Measurements from ENCODE around the gene SMOC2. TPM values are rescaled to one million over a fixed set of nuclear protein-coding genes. Genes with fewer than 3 reads are reported as not detected.

Gene SMOC2
- polyA plus RNA-seq, 2 of the 4 experiments (the other 2 are of a cell fraction) = not detected

- ChIA-PET CTCF (no interaction called here), POLR2A (no interaction called here)
- WGBS (ENCODE audit: missing lambda C conversion rate) = 38% methylated on average over 4 of the region's 10 CpGs
- Histone ChIP-seq H3K9me3 (no peaks in the 10 kb centered on the region; the same call in 2 of the 3 replicates), H3K4me2 (no peak overlapping the region), H3K4me3 (no peak overlapping the region), H3K4me1 (0 out of 3 replicates have a peak, but pooled peaks cover 7% of the 10 kb centered on the region), H3K27ac (no peak overlapping the region)
- no peak for ATAC-seq
- TF ChIP-seq HES2 (IDR thresholded peaks at IDR 0.05) (no peak), RNF2 (IDR thresholded peaks at IDR 0.05; ENCODE audit: borderline replicate concordance, low read depth) (no peak), EP300 (IDR thresholded peaks at IDR 0.05) (no peak), JUNB (IDR thresholded peaks at IDR 0.05) (no peak), ZFP36 (IDR thresholded peaks at IDR 0.05; ENCODE audit: borderline replicate concordance, partially characterized antibody) (no peak), HOXB5 (CRISPR knock-in tag; IDR thresholded peaks at IDR 0.05) (no peak), CHD2 (IDR thresholded peaks at IDR 0.05; ENCODE audit: low read length, partially characterized antibody) (no peak)
- no peak for FAIRE-seq
- peak in 1 of 2 experiments; percentile 4 for DNase-seq (ENCODE audit: low read depth in 1 of 2, low spot score in 1 of 2)
Measured at GRCh38 chr6:168637834-168638233, 196.8 kb downstream of the SMOC2 start.

GRCh38 chr6:168638468-168639271 lies 197.7 kb downstream of the SMOC2 start:
- ATAC-seq = no peak
- WGBS (ENCODE audit: missing lambda C conversion rate) = 65% methylated on average over 16 of the region's 22 CpGs
- no peak for FAIRE-seq
- Histone ChIP-seq H3K9me3 (no peaks in the 10 kb centered on the region; the same call in 2 of the 3 replicates), H3K27ac (no peak overlapping the region), H3K4me2 (no peak overlapping the region), H3K4me3 (no peak overlapping the region), H3K4me1 (0 out of 3 replicates have a peak, but pooled peaks cover 7% of the 10 kb centered on the region)
- ChIA-PET CTCF (no interaction called here), POLR2A (no interaction called here)
- no peak for TF ChIP-seq EHMT2 (IDR thresholded peaks at IDR 0.05; ENCODE audit: low read depth)
- TF ChIP-seq HEYL (CRISPR knock-in tag; IDR thresholded peaks at IDR 0.05) = no peak
- TF ChIP-seq NR3C1 (IDR thresholded peaks at IDR 0.05) = no peak
- TF ChIP-seq JUNB (IDR thresholded peaks at IDR 0.05) = no peak
- no peak for TF ChIP-seq HES2 (IDR thresholded peaks at IDR 0.05)
- no peak for TF ChIP-seq HDAC2 (IDR thresholded peaks at IDR 0.05)
- TF ChIP-seq POLR2AphosphoS2 (conservative IDR thresholded peaks at IDR 0.05; ENCODE audit: low read length) = no peak
- no peak for TF ChIP-seq USF2 (IDR thresholded peaks at IDR 0.05)
- no peak for TF ChIP-seq RNF2 (IDR thresholded peaks at IDR 0.05; ENCODE audit: borderline replicate concordance, low read depth)
- no peak for TF ChIP-seq NFE2L2 (conservative IDR thresholded peaks at IDR 0.05; ENCODE audit: low read length)
- no peak for TF ChIP-seq FOSL2 (IDR thresholded peaks at IDR 0.05)
- TF ChIP-seq FOSL2 (CRISPR knock-in tag; IDR thresholded peaks at IDR 0.05) = no peak
- no peak for TF ChIP-seq CBX8 (IDR thresholded peaks at IDR 0.05)
- TF ChIP-seq TFCP2L1 (CRISPR knock-in tag; IDR thresholded peaks at IDR 0.05) = no peak
- TF ChIP-seq HMGXB4 (CRISPR knock-in tag; IDR thresholded peaks at IDR 0.05; ENCODE audit: borderline replicate concordance) = no peak
- no peak for DNase-seq (ENCODE audit: low read depth in 1 of 2, low spot score in 1 of 2)

- TF ChIP-seq EP300 (IDR thresholded peaks at IDR 0.05) (no peak), SMC3 (IDR thresholded peaks at IDR 0.05) (no peak), USF2 (IDR thresholded peaks at IDR 0.05) (no peak), EHMT2 (IDR thresholded peaks at IDR 0.05; ENCODE audit: low read depth) (no peak), ZFP36 (IDR thresholded peaks at IDR 0.05; ENCODE audit: borderline replicate concordance, partially characterized antibody) (no peak), CHD4 (IDR thresholded peaks at IDR 0.05; ENCODE audit: borderline replicate concordance) (no peak), RAD21 (conservative IDR thresholded peaks at IDR 0.05 in 1 of 2, IDR thresholded peaks at IDR 0.05 in 1 of 2) (no peak)
- WGBS (ENCODE audit: missing lambda C conversion rate) = 100% methylated on average over 3 of the region's 8 CpGs
- POLR2A ChIA-PET = no interaction called here
- FAIRE-seq = no peak
- no peak for ATAC-seq
- Histone ChIP-seq H3K4me1 (0 out of 3 replicates have a peak, but pooled peaks cover 7% of the 10 kb centered on the region), H3K27ac (no peak overlapping the region), H3K9me3 (no peaks in the 10 kb centered on the region), H3K4me3 (no peak overlapping the region), H3K4me2 (no peak overlapping the region)
- CTCF ChIA-PET = no interaction called here
- DNase-seq (ENCODE audit: low read depth in 1 of 2, low spot score in 1 of 2) = no peak
Measured at GRCh38 chr6:168640181-168640580, 199.2 kb downstream of the SMOC2 start.

Measured in A549 (cell line).